HCT116 (cell line): ENCODE data around the gene CNTNAP2.

Source experiments
- CEBPB ChIP-seq: IDR thresholded peaks from 2 replicates; pipeline ENCODE4 v1.6.1; 2012; ENCODE audit warnings: low read depth
- EZH2 ChIP-seq: fragments of 200-600 bp; sonication (generic); IDR thresholded peaks from 2 replicates; pipeline ENCODE4 v1.6.1; 2017; ENCODE audit warnings: antibody characterized with exemption, mixed run types
- EZH2phosphoT487 ChIP-seq: fragments of 200-600 bp; IDR thresholded peaks from 2 replicates; pipeline ENCODE4 v1.6.1; 2018; ENCODE audit warnings: antibody characterized with exemption, borderline replicate concordance
- POLR2A ChIP-seq: IDR thresholded peaks from 2 replicates; pipeline ENCODE4 v1.7.0; 2011; ENCODE audit warnings: borderline replicate concordance; ENCODE audit not compliant: insufficient read depth, insufficient read length; ENCODE audit errors: extremely low read depth
- POLR2AphosphoS5 ChIP-seq: IDR thresholded peaks from 2 replicates; pipeline ENCODE4 v1.6.1; 2011; ENCODE audit warnings: mild to moderate bottlenecking, low read depth, low read length, moderate library complexity
- RAD21 ChIP-seq: IDR thresholded peaks from 2 replicates; pipeline ENCODE4 v1.6.1; 2012; ENCODE audit warnings: low read depth, mild to moderate bottlenecking
- SRF ChIP-seq: IDR thresholded peaks from 2 replicates; pipeline ENCODE4 v1.6.1; 2012; ENCODE audit warnings: low read depth
- TF ChIP-seq, protein P1 (sequence below), 3 experiments: fragments of 200-600 bp in 1 of 3; sonication (generic) in 1 of 3; IDR thresholded peaks in 2 of 3; conservative IDR thresholded peaks in 1 of 3; 2 replicates each; pipeline ENCODE4 v1.5.1; 2012 to 2017; ENCODE audit warnings: low read depth in 2 of 3, low read length in 2 of 3, antibody characterized with exemption in 1 of 3, borderline replicate concordance in 1 of 3, control low read depth in 1 of 3, mild to moderate bottlenecking in 1 of 3, mixed read lengths in 1 of 3, mixed run types in 1 of 3, moderate library complexity in 1 of 3; ENCODE audit not compliant: insufficient read depth in 1 of 3
- TF ChIP-seq, protein P2 (sequence below): IDR thresholded peaks from 2 replicates; pipeline ENCODE4 v1.6.1; 2012
- TF ChIP-seq, protein P3 (sequence below): IDR thresholded peaks from 2 replicates; pipeline ENCODE4 v1.6.1; 2012
- TF ChIP-seq, protein P4 (sequence below): IDR thresholded peaks from 2 replicates; pipeline ENCODE4 v1.6.1; 2012; ENCODE audit warnings: low read depth

DNA sequence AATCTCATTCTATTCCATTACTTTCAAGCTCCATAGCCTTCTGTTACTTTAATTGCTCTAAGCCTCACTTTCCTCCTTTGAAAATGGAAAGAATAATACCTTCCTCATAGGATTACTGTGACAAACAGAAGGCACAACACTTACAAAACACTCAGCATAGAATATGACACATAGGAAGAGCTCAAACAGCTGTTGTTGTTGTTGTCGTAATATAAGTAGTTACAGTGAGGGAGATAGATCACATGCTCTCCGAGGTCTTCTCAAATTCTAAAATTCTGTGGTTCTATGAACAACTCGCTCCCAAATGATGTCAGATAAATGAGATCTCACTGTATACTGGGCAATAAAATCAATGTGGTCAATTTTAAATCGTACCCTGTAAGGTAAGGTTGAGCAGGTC is 1424.7 kb downstream of the CNTNAP2 start:
- no peak for TF ChIP-seq CEBPB
- TF ChIP-seq, protein P1, sequence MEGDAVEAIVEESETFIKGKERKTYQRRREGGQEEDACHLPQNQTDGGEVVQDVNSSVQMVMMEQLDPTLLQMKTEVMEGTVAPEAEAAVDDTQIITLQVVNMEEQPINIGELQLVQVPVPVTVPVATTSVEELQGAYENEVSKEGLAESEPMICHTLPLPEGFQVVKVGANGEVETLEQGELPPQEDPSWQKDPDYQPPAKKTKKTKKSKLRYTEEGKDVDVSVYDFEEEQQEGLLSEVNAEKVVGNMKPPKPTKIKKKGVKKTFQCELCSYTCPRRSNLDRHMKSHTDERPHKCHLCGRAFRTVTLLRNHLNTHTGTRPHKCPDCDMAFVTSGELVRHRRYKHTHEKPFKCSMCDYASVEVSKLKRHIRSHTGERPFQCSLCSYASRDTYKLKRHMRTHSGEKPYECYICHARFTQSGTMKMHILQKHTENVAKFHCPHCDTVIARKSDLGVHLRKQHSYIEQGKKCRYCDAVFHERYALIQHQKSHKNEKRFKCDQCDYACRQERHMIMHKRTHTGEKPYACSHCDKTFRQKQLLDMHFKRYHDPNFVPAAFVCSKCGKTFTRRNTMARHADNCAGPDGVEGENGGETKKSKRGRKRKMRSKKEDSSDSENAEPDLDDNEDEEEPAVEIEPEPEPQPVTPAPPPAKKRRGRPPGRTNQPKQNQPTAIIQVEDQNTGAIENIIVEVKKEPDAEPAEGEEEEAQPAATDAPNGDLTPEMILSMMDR (IDR thresholded peaks at IDR 0.05 in 2 of 3, conservative IDR thresholded peaks at IDR 0.05 in 1 of 3; ENCODE audit: borderline replicate concordance in 1 of 3, insufficient read depth in 1 of 3, low read depth in 2 of 3, low read length in 2 of 3), result no peak
- TF ChIP-seq POLR2A, result no peak
- TF ChIP-seq, protein P2, sequence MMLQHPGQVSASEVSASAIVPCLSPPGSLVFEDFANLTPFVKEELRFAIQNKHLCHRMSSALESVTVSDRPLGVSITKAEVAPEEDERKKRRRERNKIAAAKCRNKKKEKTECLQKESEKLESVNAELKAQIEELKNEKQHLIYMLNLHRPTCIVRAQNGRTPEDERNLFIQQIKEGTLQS, result no peak
- TF ChIP-seq POLR2AphosphoS5, result no peak
- TF ChIP-seq, protein P3, sequence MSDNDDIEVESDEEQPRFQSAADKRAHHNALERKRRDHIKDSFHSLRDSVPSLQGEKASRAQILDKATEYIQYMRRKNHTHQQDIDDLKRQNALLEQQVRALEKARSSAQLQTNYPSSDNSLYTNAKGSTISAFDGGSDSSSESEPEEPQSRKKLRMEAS, result no peak
- no peak for TF ChIP-seq SRF
- TF ChIP-seq, protein P4, sequence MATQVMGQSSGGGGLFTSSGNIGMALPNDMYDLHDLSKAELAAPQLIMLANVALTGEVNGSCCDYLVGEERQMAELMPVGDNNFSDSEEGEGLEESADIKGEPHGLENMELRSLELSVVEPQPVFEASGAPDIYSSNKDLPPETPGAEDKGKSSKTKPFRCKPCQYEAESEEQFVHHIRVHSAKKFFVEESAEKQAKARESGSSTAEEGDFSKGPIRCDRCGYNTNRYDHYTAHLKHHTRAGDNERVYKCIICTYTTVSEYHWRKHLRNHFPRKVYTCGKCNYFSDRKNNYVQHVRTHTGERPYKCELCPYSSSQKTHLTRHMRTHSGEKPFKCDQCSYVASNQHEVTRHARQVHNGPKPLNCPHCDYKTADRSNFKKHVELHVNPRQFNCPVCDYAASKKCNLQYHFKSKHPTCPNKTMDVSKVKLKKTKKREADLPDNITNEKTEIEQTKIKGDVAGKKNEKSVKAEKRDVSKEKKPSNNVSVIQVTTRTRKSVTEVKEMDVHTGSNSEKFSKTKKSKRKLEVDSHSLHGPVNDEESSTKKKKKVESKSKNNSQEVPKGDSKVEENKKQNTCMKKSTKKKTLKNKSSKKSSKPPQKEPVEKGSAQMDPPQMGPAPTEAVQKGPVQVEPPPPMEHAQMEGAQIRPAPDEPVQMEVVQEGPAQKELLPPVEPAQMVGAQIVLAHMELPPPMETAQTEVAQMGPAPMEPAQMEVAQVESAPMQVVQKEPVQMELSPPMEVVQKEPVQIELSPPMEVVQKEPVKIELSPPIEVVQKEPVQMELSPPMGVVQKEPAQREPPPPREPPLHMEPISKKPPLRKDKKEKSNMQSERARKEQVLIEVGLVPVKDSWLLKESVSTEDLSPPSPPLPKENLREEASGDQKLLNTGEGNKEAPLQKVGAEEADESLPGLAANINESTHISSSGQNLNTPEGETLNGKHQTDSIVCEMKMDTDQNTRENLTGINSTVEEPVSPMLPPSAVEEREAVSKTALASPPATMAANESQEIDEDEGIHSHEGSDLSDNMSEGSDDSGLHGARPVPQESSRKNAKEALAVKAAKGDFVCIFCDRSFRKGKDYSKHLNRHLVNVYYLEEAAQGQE, result no peak
- no peak for TF ChIP-seq EZH2
- TF ChIP-seq RAD21, result no peak
- no peak for TF ChIP-seq EZH2phosphoT487
